DND-41 (cell line): Measurements from ENCODE around the gene PKD1L1.

ENCODE experiments used
- ATAC-seq: fragments of 200-7000 bp; cut with Tn5 transposase; 3 replicates; pipeline ENCODE4 v1.9.1; 2021; ENCODE audit warnings: low read depth; ENCODE audit not compliant: insufficient read depth
- DNase-seq: peaks from one replicate; pipeline ENCODE4 v3.0.0-alpha.2; 2020
- H2AFZ ChIP-seq: 2 replicates; pipeline ENCODE4 v1.6.0; 2012; ENCODE audit warnings: low read depth, low read length
- H3K27ac ChIP-seq: 2 replicates; pipeline ENCODE4 v1.5.1; 2012; ENCODE audit warnings: low read length, inconsistent platforms
- H3K27me3 ChIP-seq: fragments of 200-600 bp; sonication (generic); 2 replicates; pipeline ENCODE4 v1.6.0; 2012; ENCODE audit warnings: low read length, mild to moderate bottlenecking, inconsistent platforms; ENCODE audit not compliant: insufficient read depth, poor library complexity
- H3K36me3 ChIP-seq: 2 replicates; pipeline ENCODE4 v1.5.1; 2012; ENCODE audit warnings: low read length, inconsistent platforms; ENCODE audit not compliant: insufficient read depth
- H3K4me1 ChIP-seq: 2 replicates; pipeline ENCODE4 v1.5.1; 2012; ENCODE audit warnings: mild to moderate bottlenecking, low read length; ENCODE audit not compliant: insufficient read depth
- H3K4me2 ChIP-seq: 2 replicates; pipeline ENCODE4 v1.6.0; 2012; ENCODE audit warnings: mild to moderate bottlenecking, moderate library complexity, low read length, inconsistent platforms; ENCODE audit not compliant: insufficient read depth
- H3K4me3 ChIP-seq, 2 experiments: fragments of 200-600 bp in 1 of 2; shearing (Covaris generic) in 1 of 2; 2 replicates each; pipeline ENCODE4 v1.5.1; 2012 to 2016; ENCODE audit warnings: inconsistent platforms in 2 of 2, low read length in 2 of 2, mild to moderate bottlenecking in 2 of 2, low read depth in 1 of 2, moderate library complexity in 1 of 2
- H3K79me2 ChIP-seq: 2 replicates; pipeline ENCODE4 v1.6.0; 2012; ENCODE audit warnings: low read length, inconsistent platforms; ENCODE audit not compliant: insufficient read depth
- H3K9ac ChIP-seq: 2 replicates; pipeline ENCODE4 v1.6.0; 2012; ENCODE audit warnings: low read depth, mild to moderate bottlenecking, inconsistent platforms, low read length, moderate library complexity
- H3K9me3 ChIP-seq: 2 replicates; pipeline ENCODE4 v1.5.1; 2012; ENCODE audit warnings: low read length, moderate library complexity, mild to moderate bottlenecking, inconsistent platforms; ENCODE audit not compliant: insufficient read depth, severe bottlenecking
- H4K20me1 ChIP-seq: 2 replicates; pipeline ENCODE4 v1.6.0; 2012; ENCODE audit warnings: low read length; ENCODE audit not compliant: insufficient read depth
- EZH2 ChIP-seq: IDR thresholded peaks from 3 replicates; pipeline ENCODE4 v1.6.1; 2012; ENCODE audit warnings: borderline replicate concordance, low read depth, mild to moderate bottlenecking, moderate library complexity, low read length, inconsistent platforms; ENCODE audit not compliant: severe bottlenecking
- TF ChIP-seq, protein P1 (sequence below): IDR thresholded peaks from 2 replicates; pipeline ENCODE4 v1.5.1; 2012; ENCODE audit warnings: borderline replicate concordance, low read length, moderate library complexity, mild to moderate bottlenecking; ENCODE audit not compliant: poor library complexity, severe bottlenecking; ENCODE audit errors: extremely low read depth

PKD1L1 gene

GRCh38 chr7:47730142-47730541 is 218.1 kb downstream of the PKD1L1 start:
- Histone ChIP-seq H3K9me3 (no peaks in the 10 kb centered on the region), H2AFZ (no peak overlapping the region), H3K4me3 (no peak overlapping the region), H3K27ac (no peak overlapping the region), H4K20me1 (no peaks in the 10 kb centered on the region), H3K27me3 (no peaks in the 10 kb centered on the region), H3K4me2 (no peak overlapping the region), H3K36me3 (no peaks in the 10 kb centered on the region), H3K4me1 (no peaks in the 10 kb centered on the region), H3K79me2 (no peaks in the 10 kb centered on the region), H3K9ac (no peak overlapping the region)
- TF ChIP-seq EZH2: no peak
- TF ChIP-seq, protein P1, sequence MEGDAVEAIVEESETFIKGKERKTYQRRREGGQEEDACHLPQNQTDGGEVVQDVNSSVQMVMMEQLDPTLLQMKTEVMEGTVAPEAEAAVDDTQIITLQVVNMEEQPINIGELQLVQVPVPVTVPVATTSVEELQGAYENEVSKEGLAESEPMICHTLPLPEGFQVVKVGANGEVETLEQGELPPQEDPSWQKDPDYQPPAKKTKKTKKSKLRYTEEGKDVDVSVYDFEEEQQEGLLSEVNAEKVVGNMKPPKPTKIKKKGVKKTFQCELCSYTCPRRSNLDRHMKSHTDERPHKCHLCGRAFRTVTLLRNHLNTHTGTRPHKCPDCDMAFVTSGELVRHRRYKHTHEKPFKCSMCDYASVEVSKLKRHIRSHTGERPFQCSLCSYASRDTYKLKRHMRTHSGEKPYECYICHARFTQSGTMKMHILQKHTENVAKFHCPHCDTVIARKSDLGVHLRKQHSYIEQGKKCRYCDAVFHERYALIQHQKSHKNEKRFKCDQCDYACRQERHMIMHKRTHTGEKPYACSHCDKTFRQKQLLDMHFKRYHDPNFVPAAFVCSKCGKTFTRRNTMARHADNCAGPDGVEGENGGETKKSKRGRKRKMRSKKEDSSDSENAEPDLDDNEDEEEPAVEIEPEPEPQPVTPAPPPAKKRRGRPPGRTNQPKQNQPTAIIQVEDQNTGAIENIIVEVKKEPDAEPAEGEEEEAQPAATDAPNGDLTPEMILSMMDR: no peak
- DNase-seq: no peak
- no peak for ATAC-seq

- DNase-seq (no peak), ATAC-seq (no peak)
- H3K79me2 ChIP-seq: no peaks in the 10 kb centered on the region
- TF ChIP-seq EZH2: no peak
- TF ChIP-seq, protein P1: no peak
- H2AFZ ChIP-seq: no peak overlapping the region
- H3K9ac ChIP-seq: no peak overlapping the region
- H3K36me3 ChIP-seq: no peaks in the 10 kb centered on the region
- H3K4me1 ChIP-seq: no peaks in the 10 kb centered on the region
- H3K27ac ChIP-seq: no peak overlapping the region
- no peaks in the 10 kb centered on the region for H3K9me3 ChIP-seq
- H4K20me1 ChIP-seq: no peaks in the 10 kb centered on the region
- no peak overlapping the region for H3K4me3 ChIP-seq
- no peaks in the 10 kb centered on the region for H3K27me3 ChIP-seq
- H3K4me2 ChIP-seq: no peak overlapping the region
These were observed 222.1 kb downstream of the PKD1L1 start for GRCh38 chr7:47726047-47726726.

DNA sequence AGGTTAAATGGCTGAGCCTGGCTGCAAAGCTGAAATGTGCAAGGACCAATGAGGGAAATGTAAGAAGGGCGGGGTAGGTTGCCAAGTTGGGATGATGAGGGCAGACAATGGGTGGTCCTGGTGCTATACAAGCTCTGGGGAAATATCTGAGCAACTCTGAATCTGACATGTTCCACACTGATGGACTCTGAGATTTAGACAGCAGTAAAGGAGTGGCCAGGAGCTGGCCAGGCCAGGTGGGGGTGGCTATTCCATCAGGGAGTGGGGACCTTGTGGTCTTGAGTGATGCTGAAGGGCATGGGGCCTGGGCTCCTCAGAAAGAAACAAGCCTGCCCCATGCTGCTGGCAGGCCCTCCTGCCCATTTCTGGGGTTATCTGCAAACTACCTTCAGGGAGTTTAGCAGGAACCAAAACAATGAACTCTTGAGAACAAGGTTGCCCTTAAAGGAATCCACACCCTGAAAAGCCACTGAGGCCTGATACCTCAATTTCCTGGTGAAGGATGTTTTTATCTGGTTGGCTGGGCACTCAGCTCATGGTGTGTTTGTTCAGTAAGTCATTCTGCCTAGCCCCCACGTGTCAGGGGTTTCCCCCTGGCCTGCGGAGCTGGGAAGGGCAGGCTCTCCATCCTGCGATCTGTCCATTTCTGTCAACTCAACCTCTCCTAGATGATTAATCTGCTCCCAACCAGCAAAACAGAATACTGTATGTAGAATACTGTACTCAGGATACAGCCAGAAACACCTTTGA is 223.1 kb downstream of the PKD1L1 start:
- ATAC-seq (no peak), DNase-seq (no peak)
- Histone ChIP-seq H3K79me2 (no peaks in the 10 kb centered on the region), H2AFZ (no peak overlapping the region), H3K4me3 (no peak overlapping the region), H3K4me1 (no peaks in the 10 kb centered on the region), H3K9ac (no peak overlapping the region), H4K20me1 (no peaks in the 10 kb centered on the region), H3K27ac (no peak overlapping the region), H3K36me3 (no peaks in the 10 kb centered on the region), H3K4me2 (no peak overlapping the region), H3K27me3 (no peaks in the 10 kb centered on the region), H3K9me3 (no peaks in the 10 kb centered on the region)
- TF ChIP-seq, protein P1: no peak
- TF ChIP-seq EZH2: no peak
